ENCODE results near the gene TMEM80. TPM values are rescaled to one million over a fixed set of nuclear protein-coding genes. Genes with fewer than 3 reads are reported as not detected.

TMEM80 gene
- total RNA-seq, 1 donor from 2014 or later = 22.9 TPM

DNA sequence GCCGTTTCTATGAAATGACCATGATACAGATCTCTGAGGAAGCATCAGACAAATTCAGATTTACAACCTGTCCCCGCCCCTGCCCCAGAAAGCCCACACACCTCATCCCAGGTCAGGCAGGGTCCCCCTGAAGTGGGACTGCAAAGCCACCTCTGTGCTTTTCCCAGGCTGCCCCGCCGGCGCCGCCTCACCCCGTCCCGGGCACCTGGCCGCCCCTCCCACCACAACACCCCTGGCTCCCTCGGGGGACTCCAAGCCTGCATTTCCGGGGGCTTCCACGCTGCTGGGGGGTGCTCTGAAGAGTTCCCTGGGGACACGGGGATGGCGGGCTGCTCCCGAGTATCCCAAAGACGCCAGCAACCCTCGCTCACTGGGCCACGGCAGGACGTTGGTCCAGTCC lies 35.3 kb upstream of the TMEM80 start:
- Mint-ChIP-seq H3K27ac (ENCODE audit: unreplicated experiment) (no peak overlapping the region), H3K27me3 (ENCODE audit: unreplicated experiment) (peaks cover 6% of the 10 kb centered on the region), H3K4me1 (ENCODE audit: unreplicated experiment) (no peaks in the 10 kb centered on the region), H3K4me3 (ENCODE audit: unreplicated experiment) (no peak overlapping the region), H3K36me3 (ENCODE audit: low read depth, unreplicated experiment) (peaks cover 22% of the 10 kb centered on the region), H3K9me3 (ENCODE audit: unreplicated experiment) (no peaks in the 10 kb centered on the region)
- DNase-seq (ENCODE audit: low spot score) = no peak
- TF ChIP-seq, protein P1, sequence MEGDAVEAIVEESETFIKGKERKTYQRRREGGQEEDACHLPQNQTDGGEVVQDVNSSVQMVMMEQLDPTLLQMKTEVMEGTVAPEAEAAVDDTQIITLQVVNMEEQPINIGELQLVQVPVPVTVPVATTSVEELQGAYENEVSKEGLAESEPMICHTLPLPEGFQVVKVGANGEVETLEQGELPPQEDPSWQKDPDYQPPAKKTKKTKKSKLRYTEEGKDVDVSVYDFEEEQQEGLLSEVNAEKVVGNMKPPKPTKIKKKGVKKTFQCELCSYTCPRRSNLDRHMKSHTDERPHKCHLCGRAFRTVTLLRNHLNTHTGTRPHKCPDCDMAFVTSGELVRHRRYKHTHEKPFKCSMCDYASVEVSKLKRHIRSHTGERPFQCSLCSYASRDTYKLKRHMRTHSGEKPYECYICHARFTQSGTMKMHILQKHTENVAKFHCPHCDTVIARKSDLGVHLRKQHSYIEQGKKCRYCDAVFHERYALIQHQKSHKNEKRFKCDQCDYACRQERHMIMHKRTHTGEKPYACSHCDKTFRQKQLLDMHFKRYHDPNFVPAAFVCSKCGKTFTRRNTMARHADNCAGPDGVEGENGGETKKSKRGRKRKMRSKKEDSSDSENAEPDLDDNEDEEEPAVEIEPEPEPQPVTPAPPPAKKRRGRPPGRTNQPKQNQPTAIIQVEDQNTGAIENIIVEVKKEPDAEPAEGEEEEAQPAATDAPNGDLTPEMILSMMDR (IDR thresholded peaks at IDR 0.05; ENCODE audit: unreplicated experiment) = no peak

DNA sequence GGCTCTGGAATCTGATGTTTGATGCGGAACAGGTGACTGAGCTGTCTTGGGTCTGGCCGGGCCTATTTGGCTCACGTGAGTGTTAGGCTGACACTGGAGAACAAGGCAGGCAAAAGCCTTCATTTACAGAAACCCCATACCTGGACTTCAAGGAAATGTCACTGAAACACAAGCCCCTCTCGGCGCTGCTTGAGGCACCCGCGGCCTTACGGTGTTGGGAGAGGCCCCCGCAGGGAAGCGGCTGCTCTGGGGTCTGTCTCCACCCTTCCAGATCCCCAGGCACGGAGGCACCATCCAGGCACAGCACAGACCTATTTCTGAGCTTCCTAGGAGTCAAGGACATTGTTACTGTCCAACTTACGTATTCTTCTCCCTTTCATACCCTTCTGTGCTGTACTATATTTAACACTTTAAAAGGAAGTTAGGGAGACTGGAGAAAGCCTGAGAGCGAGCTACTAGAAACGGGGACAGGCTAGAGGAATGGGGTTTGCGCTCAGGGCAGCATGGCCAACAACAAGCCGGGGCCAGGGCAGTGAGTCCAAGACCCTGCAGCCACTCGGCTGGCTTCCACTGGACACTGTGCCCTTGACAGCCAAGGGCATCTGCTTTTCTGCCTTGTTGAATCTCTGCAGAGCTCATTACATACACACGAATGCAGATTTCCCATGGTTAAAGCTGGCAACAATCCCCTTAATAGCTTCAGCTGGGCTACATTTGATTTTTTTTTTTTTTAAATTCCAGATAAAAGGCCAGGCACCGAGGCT lies 34.8 kb upstream of the TMEM80 start:
- TF ChIP-seq, protein P1 (IDR thresholded peaks at IDR 0.05; ENCODE audit: unreplicated experiment) = no peak
- peaks cover 6% of the 10 kb centered on the region for H3K27me3 Mint-ChIP-seq (ENCODE audit: unreplicated experiment)
- H3K9me3 Mint-ChIP-seq (ENCODE audit: unreplicated experiment) = no peaks in the 10 kb centered on the region
- no peak for DNase-seq (ENCODE audit: low spot score)
- peaks cover 22% of the 10 kb centered on the region for H3K36me3 Mint-ChIP-seq (ENCODE audit: low read depth, unreplicated experiment)
- H3K4me3 Mint-ChIP-seq (ENCODE audit: unreplicated experiment) = no peak overlapping the region
- H3K27ac Mint-ChIP-seq (ENCODE audit: unreplicated experiment) = no peak overlapping the region
- no peaks in the 10 kb centered on the region for H3K4me1 Mint-ChIP-seq (ENCODE audit: unreplicated experiment)

DNA sequence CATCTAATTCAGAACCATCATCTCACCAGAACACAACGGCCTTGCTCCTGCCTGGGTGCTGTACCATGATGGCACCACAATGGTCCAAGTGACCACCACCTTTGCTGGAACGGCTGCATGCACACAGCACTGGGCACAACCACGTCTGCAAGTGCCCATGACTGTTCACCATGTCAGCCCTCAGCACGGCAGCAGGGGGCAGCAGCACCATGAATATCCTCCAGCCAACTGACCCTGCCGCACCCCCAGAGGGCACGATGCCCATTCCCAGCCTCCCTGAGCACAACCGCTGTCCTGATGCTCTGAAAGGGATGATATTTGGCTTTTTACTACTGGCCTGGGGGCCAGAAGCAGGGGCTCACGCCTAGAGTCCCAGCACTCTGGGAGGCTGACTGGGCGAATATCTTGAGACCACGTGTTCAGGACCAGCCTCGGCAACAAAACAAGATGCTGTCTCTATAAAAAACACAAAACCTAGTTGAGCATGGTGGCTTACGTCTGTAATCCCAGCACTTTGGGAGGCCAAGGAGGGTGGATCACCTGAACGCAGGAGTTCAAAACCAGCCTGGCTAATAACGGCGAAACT lies 32.8 kb upstream of the TMEM80 start:
- Mint-ChIP-seq H3K4me3 (ENCODE audit: unreplicated experiment) (no peak overlapping the region), H3K27me3 (ENCODE audit: unreplicated experiment) (peaks cover 6% of the 10 kb centered on the region), H3K36me3 (ENCODE audit: low read depth, unreplicated experiment) (peaks cover 27% of the 10 kb centered on the region), H3K27ac (ENCODE audit: unreplicated experiment) (no peak overlapping the region), H3K4me1 (ENCODE audit: unreplicated experiment) (no peaks in the 10 kb centered on the region), H3K9me3 (ENCODE audit: unreplicated experiment) (no peaks in the 10 kb centered on the region)
- TF ChIP-seq, protein P1 (IDR thresholded peaks at IDR 0.05; ENCODE audit: unreplicated experiment) = peak; percentile 63
- DNase-seq (ENCODE audit: low spot score) = peak; percentile 63

DNA sequence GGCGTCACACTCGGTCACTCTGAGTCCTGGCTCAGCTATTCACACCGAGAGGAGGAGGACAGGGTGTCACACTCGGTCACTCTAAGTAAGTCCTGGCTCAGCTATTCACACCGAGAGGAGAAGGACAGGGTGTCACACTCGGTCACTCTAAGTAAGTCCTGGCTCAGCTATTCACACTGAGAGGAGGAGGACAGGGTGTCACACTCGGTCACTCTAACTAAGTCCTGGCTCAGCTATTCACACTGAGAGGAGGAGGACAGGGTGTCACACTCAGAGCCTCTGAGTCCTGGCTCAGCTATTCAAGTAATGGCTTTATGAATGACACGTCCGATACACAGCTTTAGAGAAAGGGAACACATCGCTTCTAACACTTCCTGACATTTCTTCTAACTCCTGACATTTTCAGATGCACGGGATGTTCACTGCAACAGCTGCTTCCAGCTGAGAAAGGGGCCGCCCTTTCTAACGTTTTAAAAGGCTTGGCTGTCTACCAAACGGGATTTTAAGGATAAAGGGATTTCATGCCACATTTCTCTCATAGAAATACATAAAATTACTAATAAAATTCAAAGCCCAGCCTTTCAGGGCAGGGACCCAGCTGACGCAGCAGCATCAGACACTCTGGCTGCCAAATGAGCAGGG lies 30.4 kb upstream of the TMEM80 start:
- Mint-ChIP-seq H3K4me3 (ENCODE audit: unreplicated experiment) (peak overlapping the region; percentile 69), H3K4me1 (ENCODE audit: unreplicated experiment) (no peaks in the 10 kb centered on the region), H3K9me3 (ENCODE audit: unreplicated experiment) (no peaks in the 10 kb centered on the region), H3K27ac (ENCODE audit: unreplicated experiment) (no peak overlapping the region), H3K27me3 (ENCODE audit: unreplicated experiment) (peaks cover 6% of the 10 kb centered on the region), H3K36me3 (ENCODE audit: low read depth, unreplicated experiment) (peaks cover 23% of the 10 kb centered on the region)
- DNase-seq (ENCODE audit: low spot score) = no peak
- TF ChIP-seq, protein P1 (IDR thresholded peaks at IDR 0.05; ENCODE audit: unreplicated experiment) = no peak

Measured in endothelial cell (in vitro differentiated cells).